ENCODE data around the gene UNC79. TPM values are rescaled to one million over a fixed set of nuclear protein-coding genes. Genes with fewer than 3 reads are reported as not detected.

UNC79 gene
- total and polyA plus RNA-seq, 2 experiments from 2014 or later = 0.15 to 0.20 TPM

- H3K4me3 ChIP-seq = no peak overlapping the region
- H3K27me3 ChIP-seq = no peaks in the 10 kb centered on the region
- H3K79me2 ChIP-seq = no peaks in the 10 kb centered on the region
- H4K20me1 ChIP-seq (ENCODE audit: insufficient read depth, poor library complexity, severe bottlenecking) = no peaks in the 10 kb centered on the region
- no peaks in the 10 kb centered on the region for H3K9me2 ChIP-seq (replicated peaks; ENCODE audit: insufficient read depth)
- TF ChIP-seq EZH2 (IDR thresholded peaks at IDR 0.05; ENCODE audit: borderline replicate concordance) = no peak
- no peaks in the 10 kb centered on the region for H3K36me3 ChIP-seq (replicated peaks; ENCODE audit: insufficient read depth, low read depth)
- no peaks in the 10 kb centered on the region for H3K9me3 ChIP-seq (ENCODE audit: low read depth)
- H3K27ac ChIP-seq = no peak overlapping the region
- no peak for DNase-seq (ENCODE audit: low spot score)
- H3K4me2 ChIP-seq = no peak overlapping the region
- H2AFZ ChIP-seq = no peak overlapping the region
- WGBS (ENCODE audit: low lambda C conversion rate, missing lambda C conversion rate) = 88% methylated on average over 18 of the region's 19 CpGs
- no peaks in the 10 kb centered on the region for H3K4me1 ChIP-seq (ENCODE audit: insufficient read depth)
Observed at GRCh38 chr14:93727917-93728650, 297.3 kb downstream of the UNC79 start.

- H3K9me2 ChIP-seq (replicated peaks; ENCODE audit: insufficient read depth) = no peaks in the 10 kb centered on the region
- TF ChIP-seq CTCF (IDR thresholded peaks at IDR 0.05; ENCODE audit: poor library complexity) (no peak), EZH2phosphoT487 (IDR thresholded peaks at IDR 0.05; ENCODE audit: low read depth, severe bottlenecking, unreplicated experiment) (no peak), EZH2 (IDR thresholded peaks at IDR 0.05; ENCODE audit: borderline replicate concordance) (no peak)
Observed at GRCh38 chr14:93728651-93729016, 297.9 kb downstream of the UNC79 start.

GRCh38 chr14:93729993-93730392, 299.3 kb downstream of the UNC79 start:
- no peak overlapping the region for H3K4me3 ChIP-seq
- 94% methylated on average over 10 of the region's 10 CpGs for WGBS (ENCODE audit: low lambda C conversion rate, missing lambda C conversion rate)
- H3K36me3 ChIP-seq (replicated peaks; ENCODE audit: insufficient read depth, low read depth) = no peaks in the 10 kb centered on the region
- H3K79me2 ChIP-seq = no peaks in the 10 kb centered on the region
- TF ChIP-seq CTCF (IDR thresholded peaks at IDR 0.05; ENCODE audit: poor library complexity) (no peak), EZH2 (IDR thresholded peaks at IDR 0.05; ENCODE audit: borderline replicate concordance) (no peak), EZH2phosphoT487 (IDR thresholded peaks at IDR 0.05; ENCODE audit: low read depth, severe bottlenecking, unreplicated experiment) (no peak)
- H2AFZ ChIP-seq = no peak overlapping the region
- H3K27me3 ChIP-seq = no peaks in the 10 kb centered on the region
- no peaks in the 10 kb centered on the region for H3K4me1 ChIP-seq (ENCODE audit: insufficient read depth)
- no peak for DNase-seq (ENCODE audit: low spot score)
- H3K27ac ChIP-seq = no peak overlapping the region
- H4K20me1 ChIP-seq (ENCODE audit: insufficient read depth, poor library complexity, severe bottlenecking) = no peaks in the 10 kb centered on the region
- no peak overlapping the region for H3K4me2 ChIP-seq
- H3K9me2 ChIP-seq (replicated peaks; ENCODE audit: insufficient read depth) = no peaks in the 10 kb centered on the region
- no peaks in the 10 kb centered on the region for H3K9me3 ChIP-seq (ENCODE audit: low read depth)

More at GRCh38 chr14:93728651-93729016, 297.9 kb downstream of the UNC79 start:
- Histone ChIP-seq H3K9me3 (ENCODE audit: low read depth) (no peaks in the 10 kb centered on the region), H3K36me3 (replicated peaks; ENCODE audit: insufficient read depth, low read depth) (no peaks in the 10 kb centered on the region), H3K27ac (no peak overlapping the region), H3K4me3 (no peak overlapping the region), H3K4me1 (ENCODE audit: insufficient read depth) (no peaks in the 10 kb centered on the region), H3K27me3 (no peaks in the 10 kb centered on the region), H3K79me2 (no peaks in the 10 kb centered on the region), H3K4me2 (no peak overlapping the region), H2AFZ (no peak overlapping the region), H4K20me1 (ENCODE audit: insufficient read depth, poor library complexity, severe bottlenecking) (no peaks in the 10 kb centered on the region)
- 95% methylated on average over 8 of the region's 8 CpGs for WGBS (ENCODE audit: low lambda C conversion rate, missing lambda C conversion rate)
- no peak for DNase-seq (ENCODE audit: low spot score)

GRCh38 chr14:93731753-93732152, 301.0 kb downstream of the UNC79 start:
- Histone ChIP-seq H3K4me2 (no peak overlapping the region), H2AFZ (no peak overlapping the region), H3K9me3 (ENCODE audit: low read depth) (no peaks in the 10 kb centered on the region), H3K79me2 (no peaks in the 10 kb centered on the region), H3K27me3 (no peaks in the 10 kb centered on the region), H3K4me1 (ENCODE audit: insufficient read depth) (no peaks in the 10 kb centered on the region), H3K4me3 (no peak overlapping the region), H4K20me1 (ENCODE audit: insufficient read depth, poor library complexity, severe bottlenecking) (no peaks in the 10 kb centered on the region), H3K9me2 (replicated peaks; ENCODE audit: insufficient read depth) (no peaks in the 10 kb centered on the region), H3K36me3 (replicated peaks; ENCODE audit: insufficient read depth, low read depth) (no peaks in the 10 kb centered on the region), H3K27ac (no peak overlapping the region)
- TF ChIP-seq CTCF (IDR thresholded peaks at IDR 0.05; ENCODE audit: poor library complexity) = no peak
- 50% methylated on average over 7 of the region's 7 CpGs for WGBS (ENCODE audit: low lambda C conversion rate, missing lambda C conversion rate)
- DNase-seq (ENCODE audit: low spot score) = no peak
